Hematopoietic multipotent progenitor cell treated with erythropoietin and hydrocortisone succinate and interleukin-3 and kit ligand, for 17 days (in vitro differentiated cells): ENCODE measurements around the gene ZSWIM5.
A peak's percentile ranks its signal among the peaks of the same experiment; 100 is the strongest.
"Not testable (repeated sequence)": the region's sequence is repeated elsewhere in the genome, so short reads cannot be mapped to it uniquely, and the experiment has no call there.

Experiments
- DNase-seq: peaks from one replicate; pipeline ENCODE4 v3.0.0-alpha.2; 2015; ENCODE audit warnings: low spot score

ZSWIM5 gene

GRCh38 chr1:45093334-45093733, 113.1 kb downstream of the ZSWIM5 start:
- no peak for DNase-seq

DNA sequence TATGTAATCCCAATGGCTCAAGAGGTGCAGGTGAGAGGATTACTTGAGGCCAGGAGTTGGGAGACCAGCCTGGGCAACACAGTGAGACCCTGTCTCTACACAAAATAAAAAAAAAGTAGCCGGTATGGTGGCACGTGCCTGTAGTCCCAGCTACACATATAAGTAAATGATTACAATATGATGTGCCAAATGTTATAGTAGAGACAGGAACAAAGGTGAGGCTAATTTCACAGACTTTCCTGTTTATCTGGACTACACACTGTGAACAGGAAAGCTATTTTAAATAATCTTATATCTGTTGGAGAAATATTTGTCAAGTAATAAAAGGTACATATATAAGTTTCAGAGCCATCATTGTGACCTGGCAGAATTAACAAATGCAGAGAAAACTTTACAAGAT, 116.7 kb downstream of the ZSWIM5 start:
- no peak for DNase-seq

- DNase-seq = no peak
Measured at GRCh38 chr1:45084562-45084961, 121.8 kb downstream of the ZSWIM5 start.

DNA sequence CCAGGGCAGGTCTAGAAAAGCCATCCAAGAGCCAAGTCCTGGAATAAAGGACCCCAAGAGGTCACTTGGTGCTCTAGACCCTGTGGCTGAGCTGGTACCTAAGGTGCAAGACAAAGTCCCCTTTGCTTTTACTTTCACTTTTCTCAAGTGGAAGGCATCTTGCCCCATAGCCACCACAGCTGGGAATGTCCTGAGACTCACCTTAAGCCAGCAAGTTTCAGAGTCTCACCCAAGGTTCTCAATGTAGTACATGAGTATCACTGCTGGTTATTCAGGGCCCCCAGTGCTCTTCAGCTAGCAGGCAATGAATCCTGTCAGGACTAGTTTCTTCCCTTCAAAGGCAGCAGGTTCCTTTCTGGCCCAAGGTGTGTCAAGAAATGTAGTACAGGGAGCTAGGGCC, 126.9 kb downstream of the ZSWIM5 start:
- DNase-seq = no peak

- not testable (repeated sequence) for DNase-seq
Measured at GRCh38 chr1:45076959-45077358, 129.4 kb downstream of the ZSWIM5 start.

DNA sequence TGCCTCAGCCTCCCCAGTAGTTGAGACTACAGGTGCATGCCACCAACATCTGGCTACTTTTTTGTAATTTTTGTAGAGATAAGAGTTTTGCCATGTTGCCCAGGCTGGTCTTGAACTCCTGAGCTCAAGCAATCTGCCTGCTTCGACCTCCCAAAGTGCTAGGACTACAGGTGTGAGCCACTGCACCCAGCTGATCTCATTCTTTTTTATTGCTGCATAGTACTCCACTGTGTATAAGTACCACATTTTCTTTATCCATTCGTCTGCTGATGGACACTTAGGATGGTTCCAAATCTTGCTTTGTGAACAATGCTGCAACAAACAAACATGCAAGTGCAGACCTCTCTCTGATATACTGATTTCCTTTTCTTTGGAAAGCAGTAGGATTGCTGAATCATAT, 134.8 kb downstream of the ZSWIM5 start:
- DNase-seq = no peak

- DNase-seq = no peak
Measured at GRCh38 chr1:45067806-45068205, 138.6 kb downstream of the ZSWIM5 start.

DNA sequence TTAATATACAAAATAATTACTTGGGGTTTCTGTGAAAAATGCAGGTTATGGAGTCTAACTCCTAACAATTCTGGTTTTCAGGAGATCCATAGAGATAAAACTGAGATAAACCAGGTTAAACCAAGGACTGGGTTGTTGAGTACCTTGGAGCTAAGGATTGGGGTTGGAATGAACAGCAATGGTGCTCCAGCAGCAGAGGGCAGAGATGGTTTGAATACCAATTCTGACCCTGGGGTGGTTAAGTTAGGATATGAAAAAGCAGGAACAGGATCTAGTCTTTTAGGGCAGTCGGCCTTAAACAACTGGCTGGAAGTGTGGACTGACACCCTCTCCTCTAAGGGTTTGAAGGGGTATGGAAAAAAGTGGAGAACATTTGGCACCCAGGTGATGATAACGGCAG, 141.3 kb downstream of the ZSWIM5 start:
- DNase-seq = no peak

DNA sequence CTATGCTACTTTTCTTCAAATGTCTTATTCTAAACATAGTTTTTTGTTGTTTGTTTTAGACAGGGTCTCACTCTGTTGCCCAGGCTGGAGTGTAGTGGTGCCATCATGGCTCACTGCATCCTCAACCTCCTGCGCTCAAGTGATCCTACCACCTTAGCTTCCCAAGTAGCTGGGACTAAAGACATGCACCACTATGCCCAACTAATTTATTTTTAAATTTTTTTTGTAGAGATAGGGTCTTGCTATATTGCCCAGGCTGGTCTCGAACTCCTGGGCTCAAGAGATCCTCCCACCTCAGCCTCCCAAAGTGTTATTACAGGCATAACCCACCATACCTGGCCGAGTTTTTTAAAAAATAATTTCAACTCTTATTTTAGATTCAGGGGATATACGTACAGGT, 143.9 kb downstream of the ZSWIM5 start:
- not testable (repeated sequence) for DNase-seq

DNA sequence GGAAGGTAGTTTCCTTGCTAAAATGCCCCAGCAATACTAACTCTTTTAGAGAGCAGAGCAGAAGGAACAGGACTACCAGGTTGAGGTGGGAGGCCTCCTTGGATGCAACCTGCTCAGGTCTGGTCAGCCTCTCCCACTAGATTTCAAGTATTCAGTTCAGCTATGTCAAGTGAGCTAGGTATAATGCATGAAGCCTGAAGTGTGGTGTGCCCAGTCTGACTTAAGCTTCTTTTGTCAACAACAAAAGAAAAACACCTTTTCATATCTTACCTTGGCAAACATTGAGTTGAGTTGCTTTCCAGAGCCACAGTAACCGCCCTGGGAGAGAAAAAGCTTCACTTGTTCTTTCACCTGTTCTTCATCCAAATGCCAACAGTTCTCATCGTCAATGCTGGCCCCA, 146.6 kb downstream of the ZSWIM5 start:
- no peak for DNase-seq

- DNase-seq = no peak
Measured at GRCh38 chr1:45057542-45057941, 148.9 kb downstream of the ZSWIM5 start.

- no peak for DNase-seq
Measured at GRCh38 chr1:45051005-45051772, 155.2 kb downstream of the ZSWIM5 start.

DNA sequence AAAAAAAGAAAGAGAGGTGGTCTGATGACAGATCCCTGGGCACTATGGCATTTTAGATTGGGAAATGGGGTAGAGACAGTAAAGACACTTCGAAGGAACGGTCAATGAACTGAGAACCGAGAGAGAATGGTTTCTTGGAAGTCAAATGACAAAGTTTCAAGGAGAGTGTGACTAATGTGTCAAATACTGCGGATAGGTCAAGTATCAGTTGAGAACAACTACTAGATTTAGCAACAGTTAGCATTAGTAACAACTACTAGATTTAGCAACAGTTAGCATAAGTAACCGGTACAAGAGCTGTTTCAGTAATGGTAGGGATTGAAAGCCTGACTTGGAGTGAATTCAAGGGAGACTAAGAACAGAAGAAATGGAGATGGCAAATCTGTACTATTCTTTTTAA, 159.4 kb downstream of the ZSWIM5 start:
- no peak for DNase-seq

DNA sequence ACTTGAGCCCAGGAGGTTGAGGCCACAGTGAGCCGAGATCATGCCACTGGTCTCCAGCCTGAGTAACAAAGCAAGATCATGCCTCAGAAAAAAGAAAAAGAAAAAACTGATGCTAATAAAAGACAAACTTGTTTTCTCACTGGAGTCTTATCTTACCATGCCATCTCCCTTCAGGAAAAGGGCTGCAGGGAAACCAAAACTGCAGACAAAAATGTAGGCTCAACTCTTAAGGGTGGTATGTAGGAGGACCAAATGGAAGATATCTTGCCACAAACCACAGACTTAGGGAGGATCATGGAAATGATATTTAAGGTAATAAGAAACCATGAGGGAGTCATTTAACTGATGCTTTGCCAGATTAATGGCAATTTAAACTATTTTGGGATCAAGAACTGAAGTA, 161.5 kb downstream of the ZSWIM5 start:
- no peak for DNase-seq

DNA sequence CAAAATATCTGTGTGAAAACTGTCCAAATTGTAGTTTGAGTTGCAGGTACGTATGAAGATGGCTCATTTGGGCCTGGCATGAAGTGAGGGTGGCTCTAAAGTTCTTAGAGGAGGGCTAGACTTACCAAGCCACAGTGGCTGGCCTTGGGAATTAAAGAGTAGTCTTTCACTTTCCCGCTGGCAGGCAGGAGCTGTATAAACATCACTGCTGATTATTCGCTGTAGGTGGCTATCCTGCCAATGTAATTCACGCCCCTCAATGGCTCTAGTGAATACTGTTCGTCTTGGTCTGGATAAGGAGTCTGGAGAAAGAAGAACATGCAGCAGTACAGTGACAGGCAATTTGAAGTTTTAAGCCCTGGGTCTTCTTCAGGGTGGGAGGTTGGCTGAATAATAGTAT, 163.3 kb downstream of the ZSWIM5 start:
- DNase-seq = no peak

DNA sequence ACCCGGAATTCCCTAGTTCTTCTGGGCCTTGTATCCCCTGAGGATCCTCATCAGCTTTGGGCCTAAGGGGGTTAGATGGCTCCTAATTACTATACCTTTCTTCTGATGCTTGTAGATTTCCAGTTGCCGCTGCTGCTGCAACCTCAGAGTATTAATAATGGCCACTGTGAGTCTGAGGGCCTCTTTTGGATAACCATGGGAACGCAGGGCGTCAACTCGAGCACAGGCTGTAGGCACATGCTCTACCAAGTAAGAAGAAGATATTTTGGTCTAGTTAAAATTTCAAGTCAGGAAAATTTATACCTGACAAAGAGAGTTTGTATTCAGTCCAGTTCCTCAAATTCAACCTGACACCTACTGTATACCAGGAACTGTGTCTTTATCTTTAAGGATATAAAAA, 166.1 kb downstream of the ZSWIM5 start:
- no peak for DNase-seq

- DNase-seq = no peak
Measured at GRCh38 chr1:45038661-45039364, 167.6 kb downstream of the ZSWIM5 start.

DNA sequence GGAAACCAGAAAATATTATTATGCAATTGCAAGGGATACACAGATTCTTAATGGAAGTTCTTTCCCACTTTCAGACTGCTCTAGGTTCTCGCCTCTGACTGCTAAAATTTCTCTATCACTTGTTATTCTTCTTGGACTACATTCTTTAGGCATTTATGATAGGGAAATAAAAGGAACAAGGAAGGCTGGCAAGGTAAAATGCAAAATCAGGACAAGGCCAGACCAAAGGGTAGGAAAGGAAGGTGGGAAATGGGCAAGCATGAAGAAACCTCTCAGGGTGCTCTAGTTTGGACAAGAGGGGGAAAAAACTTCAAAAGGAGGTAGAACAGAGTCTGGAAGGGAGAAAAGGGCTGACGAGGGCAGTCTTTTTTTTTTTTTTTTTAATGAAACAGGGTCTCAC, 168.2 kb downstream of the ZSWIM5 start:
- no peak for DNase-seq

GRCh38 chr1:45037456-45037855, 168.9 kb downstream of the ZSWIM5 start:
- DNase-seq = peak; percentile 63

DNA sequence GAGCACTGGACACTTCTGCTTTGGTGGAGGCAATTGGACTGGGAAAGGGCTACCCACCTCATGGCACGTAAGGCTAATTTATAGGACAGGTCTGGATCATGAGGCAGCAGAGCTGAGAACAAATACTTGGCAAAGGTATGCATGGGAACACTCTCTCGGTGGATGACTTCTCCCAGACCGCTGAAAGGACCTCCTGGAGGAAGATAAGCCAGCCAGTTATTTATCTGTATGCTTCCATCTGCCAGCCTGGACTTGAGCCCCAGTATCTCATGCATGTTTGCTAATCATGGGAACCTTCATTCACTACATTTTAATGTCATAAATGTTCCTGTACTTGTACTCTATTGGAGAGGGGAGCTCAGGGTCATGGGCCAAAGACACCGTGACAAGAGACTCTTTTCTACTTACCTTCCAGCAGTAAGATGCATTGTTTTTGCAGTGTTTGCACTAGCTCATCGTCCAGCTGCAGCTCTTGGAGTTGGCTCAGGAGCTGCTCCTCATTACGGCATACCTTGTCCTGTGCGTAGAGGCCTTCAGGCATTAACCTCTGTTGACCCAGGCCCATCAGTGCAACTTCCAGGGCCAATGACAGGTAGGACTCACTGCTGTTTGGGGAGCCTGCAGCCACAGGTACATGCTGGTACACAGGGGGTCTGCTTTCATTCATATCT, 170.6 kb downstream of the ZSWIM5 start:
- peak; percentile 67 for DNase-seq

DNA sequence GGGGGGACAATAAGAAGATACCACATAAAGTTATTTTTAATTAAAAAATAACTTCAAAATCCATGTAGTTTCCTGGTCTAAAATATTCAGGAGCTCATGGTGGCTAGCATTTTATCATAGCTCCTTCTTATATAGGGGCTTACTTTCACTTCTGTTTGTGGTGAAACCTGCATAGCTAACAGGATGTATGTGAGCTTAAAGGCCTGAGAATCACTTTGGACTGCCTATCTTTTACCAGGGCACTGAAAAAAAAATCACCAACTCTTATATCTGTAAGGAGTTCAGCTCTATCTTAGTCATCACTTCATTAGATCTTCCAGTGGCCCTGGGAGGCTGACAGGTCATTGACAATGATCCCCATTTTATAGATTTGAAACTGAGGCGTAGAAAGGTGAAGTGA, 173.0 kb downstream of the ZSWIM5 start:
- DNase-seq = no peak

DNA sequence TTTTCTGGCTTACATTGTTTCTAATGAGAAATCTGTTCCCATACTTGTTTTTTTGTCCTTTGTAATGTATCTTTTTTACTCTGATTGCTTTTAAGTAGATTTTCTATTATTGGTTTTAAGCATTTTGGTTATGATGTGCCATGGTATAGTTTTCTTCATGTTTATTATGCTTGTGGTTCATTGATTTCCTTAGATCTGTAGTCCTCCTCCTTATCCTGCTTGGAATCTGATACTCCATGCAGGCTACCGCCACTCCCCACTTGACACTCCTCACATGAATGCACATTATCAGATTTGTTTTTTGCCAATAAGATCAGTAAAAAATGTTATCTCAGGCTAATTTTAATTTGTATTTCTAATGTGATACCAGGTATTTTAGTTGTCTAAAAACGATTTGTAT, 173.6 kb downstream of the ZSWIM5 start:
- DNase-seq = no peak

DNA sequence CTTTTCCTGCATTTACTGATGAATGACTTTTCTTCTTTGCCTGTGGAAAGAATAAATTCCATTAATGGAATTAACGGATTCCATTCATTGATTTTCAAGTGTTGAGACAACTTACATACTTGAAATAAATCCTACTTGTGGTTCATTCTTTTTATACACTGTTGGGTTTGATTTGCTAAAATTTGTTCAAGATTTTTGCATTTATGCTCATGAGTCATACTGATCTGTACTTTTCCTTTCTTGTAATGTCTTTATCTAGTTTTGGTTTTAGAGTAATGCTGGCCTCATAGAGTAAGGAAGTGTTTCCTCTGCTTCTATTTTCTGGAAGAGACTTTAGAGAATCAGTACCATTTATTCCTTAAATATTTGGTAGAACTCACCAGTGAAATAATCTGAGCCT, 180.0 kb downstream of the ZSWIM5 start:
- no peak for DNase-seq
